ENCODE data around the gene A2ML1.

DNA sequence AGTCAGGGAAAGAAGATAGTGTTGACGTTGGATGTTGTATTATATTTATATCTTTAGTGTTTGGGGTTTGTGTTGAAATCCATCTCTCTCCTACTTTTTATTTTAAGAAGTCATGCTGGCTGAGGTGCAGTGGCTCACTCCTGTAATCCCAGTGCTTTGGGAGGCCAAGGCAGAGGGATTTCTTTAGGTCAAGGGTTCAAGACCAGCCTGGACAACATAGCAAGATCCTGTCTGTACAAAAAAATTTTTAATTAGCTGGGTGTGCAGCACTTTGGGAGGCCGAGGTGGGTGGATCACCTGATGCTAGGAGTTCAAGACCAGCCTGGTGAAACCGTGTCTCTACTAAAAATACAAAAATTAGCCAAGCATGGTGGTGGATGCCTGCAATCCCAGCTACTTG, 23.9 kb downstream of the A2ML1 start:
- TF ChIP-seq POLR2A (IDR thresholded peaks at IDR 0.05; ENCODE audit: low read depth, low read length), result no peak
- no peak for TF ChIP-seq POLR2AphosphoS5 (IDR thresholded peaks at IDR 0.05; ENCODE audit: low read depth, low read length)
- TF ChIP-seq TAF1 (IDR thresholded peaks at IDR 0.05; ENCODE audit: low read depth, low read length), result no peak

Measured in GM12891 (cell line).